BE2C (cell line): ENCODE results near the gene TRABD2B.

ENCODE experiments used
- DNase-seq: peaks from one replicate; pipeline ENCODE4 v3.0.0-alpha.2; 2020
- H3K27me3 ChIP-seq: fragments of 250-450 bp; sonication (Bioruptor Pico); 2 replicates; pipeline ENCODE4 v1.5.1; 2020; ENCODE audit warnings: mild to moderate bottlenecking
- H3K36me3 ChIP-seq: fragments of 250-450 bp; sonication (Bioruptor Pico); 2 replicates; pipeline ENCODE4 v1.5.1; 2020; ENCODE audit warnings: mild to moderate bottlenecking
- H3K4me1 ChIP-seq: fragments of 250-450 bp; sonication (Bioruptor Pico); 2 replicates; pipeline ENCODE4 v1.5.1; 2020
- H3K4me3 ChIP-seq: 2 replicates; pipeline ENCODE4 v1.5.1; 2011; ENCODE audit warnings: low read depth, low read length
- H3K9me3 ChIP-seq: fragments of 250-450 bp; sonication (Bioruptor Pico); 2 replicates; pipeline ENCODE4 v1.5.1; 2020
- TF ChIP-seq, protein P1 (sequence below): IDR thresholded peaks from 2 replicates; pipeline ENCODE4 v1.5.1; 2012; ENCODE audit warnings: mild to moderate bottlenecking, low read depth, low read length

TRABD2B gene

DNA sequence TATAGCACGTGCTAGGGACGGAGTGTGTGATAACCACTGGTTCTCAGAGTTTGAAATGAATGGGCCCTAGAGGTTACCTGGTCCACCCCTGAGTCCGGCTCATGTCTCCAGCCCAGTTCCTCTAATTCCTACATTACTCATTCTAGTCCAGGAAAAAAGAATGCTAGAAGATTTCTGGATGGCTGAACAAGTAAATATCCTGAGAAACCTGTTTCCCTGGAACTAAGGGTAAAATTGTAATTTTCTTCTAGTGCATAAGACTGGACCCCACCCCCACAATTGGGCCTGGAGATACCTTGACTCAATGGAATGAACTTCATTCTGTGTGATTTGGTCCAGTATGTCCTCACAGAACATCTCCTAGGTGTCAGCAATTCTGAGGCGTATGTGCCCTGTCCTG is 208.4 kb downstream of the TRABD2B start:
- H3K4me3 ChIP-seq, result no peak overlapping the region
- H3K27me3 ChIP-seq, result no peaks in the 10 kb centered on the region
- no peaks in the 10 kb centered on the region for H3K9me3 ChIP-seq
- H3K4me1 ChIP-seq, result no peaks in the 10 kb centered on the region
- H3K36me3 ChIP-seq, result no peaks in the 10 kb centered on the region
- DNase-seq, result no peak
- TF ChIP-seq, protein P1, sequence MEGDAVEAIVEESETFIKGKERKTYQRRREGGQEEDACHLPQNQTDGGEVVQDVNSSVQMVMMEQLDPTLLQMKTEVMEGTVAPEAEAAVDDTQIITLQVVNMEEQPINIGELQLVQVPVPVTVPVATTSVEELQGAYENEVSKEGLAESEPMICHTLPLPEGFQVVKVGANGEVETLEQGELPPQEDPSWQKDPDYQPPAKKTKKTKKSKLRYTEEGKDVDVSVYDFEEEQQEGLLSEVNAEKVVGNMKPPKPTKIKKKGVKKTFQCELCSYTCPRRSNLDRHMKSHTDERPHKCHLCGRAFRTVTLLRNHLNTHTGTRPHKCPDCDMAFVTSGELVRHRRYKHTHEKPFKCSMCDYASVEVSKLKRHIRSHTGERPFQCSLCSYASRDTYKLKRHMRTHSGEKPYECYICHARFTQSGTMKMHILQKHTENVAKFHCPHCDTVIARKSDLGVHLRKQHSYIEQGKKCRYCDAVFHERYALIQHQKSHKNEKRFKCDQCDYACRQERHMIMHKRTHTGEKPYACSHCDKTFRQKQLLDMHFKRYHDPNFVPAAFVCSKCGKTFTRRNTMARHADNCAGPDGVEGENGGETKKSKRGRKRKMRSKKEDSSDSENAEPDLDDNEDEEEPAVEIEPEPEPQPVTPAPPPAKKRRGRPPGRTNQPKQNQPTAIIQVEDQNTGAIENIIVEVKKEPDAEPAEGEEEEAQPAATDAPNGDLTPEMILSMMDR, result no peak

DNA sequence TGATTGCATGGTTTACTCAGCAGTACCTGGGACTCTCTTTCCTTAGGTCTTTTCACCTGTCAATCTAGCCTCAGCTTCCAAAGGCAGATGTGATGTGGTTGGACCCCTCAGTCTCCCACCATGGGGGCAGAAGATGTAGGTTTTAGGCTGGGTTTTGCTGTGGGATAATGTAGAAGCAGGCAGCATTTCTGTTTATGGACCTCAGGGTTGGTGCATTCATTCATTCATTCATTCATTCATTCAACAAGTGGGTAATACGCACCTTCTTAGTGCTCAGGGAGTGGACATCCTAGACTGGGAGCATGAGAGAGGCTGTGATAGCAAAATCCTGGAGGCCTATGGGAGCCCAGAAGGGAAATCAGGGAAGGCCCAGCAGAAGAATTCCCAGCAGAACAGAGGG is 209.6 kb downstream of the TRABD2B start:
- Histone ChIP-seq H3K36me3 (no peaks in the 10 kb centered on the region), H3K9me3 (no peaks in the 10 kb centered on the region), H3K4me1 (no peaks in the 10 kb centered on the region), H3K27me3 (no peaks in the 10 kb centered on the region), H3K4me3 (no peak overlapping the region)
- no peak for DNase-seq
- TF ChIP-seq, protein P1, result no peak

DNA sequence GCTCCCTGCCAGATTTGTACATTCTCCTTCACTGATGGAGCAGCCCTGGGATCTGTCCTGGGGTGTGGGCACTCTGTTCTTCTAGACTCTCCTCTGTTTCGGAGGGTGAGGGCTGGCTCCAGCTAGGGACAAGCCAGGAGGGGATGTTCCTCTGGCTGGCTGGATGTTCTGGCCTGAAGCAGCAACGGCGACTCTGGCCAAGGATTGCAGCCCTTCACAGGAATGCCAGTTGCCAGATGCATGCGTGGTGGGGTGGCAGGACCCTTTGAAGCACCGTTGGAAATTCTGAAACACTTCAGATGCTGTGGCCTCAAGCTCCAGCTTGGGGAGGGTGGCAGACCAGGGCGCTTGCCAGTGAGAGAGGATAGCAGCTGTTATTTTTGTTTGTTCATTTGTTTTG is 210.9 kb downstream of the TRABD2B start:
- H3K36me3 ChIP-seq, result no peaks in the 10 kb centered on the region

DNA sequence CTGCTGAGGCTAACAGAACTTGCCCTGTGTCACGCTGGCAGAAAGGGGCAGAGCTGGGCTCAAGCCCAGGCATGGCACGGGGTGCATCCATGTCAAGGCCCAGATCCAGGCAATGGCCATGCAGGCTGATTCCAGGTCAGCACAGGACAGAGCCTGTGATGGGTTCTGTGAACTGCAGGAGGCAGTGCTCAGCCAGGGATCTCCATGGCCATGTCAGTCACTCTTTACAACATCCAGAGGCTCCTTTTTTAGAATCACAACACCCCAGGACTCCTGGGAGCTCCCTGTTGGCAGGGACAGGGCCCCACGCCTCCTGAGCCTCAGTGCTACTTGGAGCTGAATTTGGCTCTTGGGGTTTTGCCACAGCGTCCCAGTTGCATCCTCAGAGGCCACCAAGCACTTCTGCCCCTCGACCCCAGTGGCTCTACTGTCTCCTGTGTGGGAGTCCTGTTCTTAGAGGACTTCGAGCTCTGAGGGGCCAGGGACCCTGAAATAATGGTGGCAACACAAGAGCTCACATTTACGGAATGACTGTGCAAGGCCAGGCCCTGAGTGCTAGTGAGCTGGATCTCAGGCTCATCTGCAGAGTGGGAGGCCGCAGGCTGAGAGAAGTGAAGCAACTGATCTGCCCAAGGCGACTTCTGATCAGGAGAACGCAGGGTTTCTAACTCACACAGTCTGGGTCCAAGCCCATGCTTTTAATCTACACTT is 211.5 kb downstream of the TRABD2B start:
- peak; percentile 31 for DNase-seq
- Histone ChIP-seq H3K4me3 (no peak overlapping the region), H3K27me3 (no peaks in the 10 kb centered on the region), H3K4me1 (no peaks in the 10 kb centered on the region), H3K36me3 (no peaks in the 10 kb centered on the region), H3K9me3 (no peaks in the 10 kb centered on the region)
- TF ChIP-seq, protein P1, result peak; percentile 47

More for the DNA sequence above, 210.9 kb downstream of the TRABD2B start:
- TF ChIP-seq, protein P1, result no peak
- H3K4me1 ChIP-seq, result no peaks in the 10 kb centered on the region
- no peak for DNase-seq
- no peaks in the 10 kb centered on the region for H3K27me3 ChIP-seq
- H3K9me3 ChIP-seq, result no peaks in the 10 kb centered on the region
- no peak overlapping the region for H3K4me3 ChIP-seq

DNA sequence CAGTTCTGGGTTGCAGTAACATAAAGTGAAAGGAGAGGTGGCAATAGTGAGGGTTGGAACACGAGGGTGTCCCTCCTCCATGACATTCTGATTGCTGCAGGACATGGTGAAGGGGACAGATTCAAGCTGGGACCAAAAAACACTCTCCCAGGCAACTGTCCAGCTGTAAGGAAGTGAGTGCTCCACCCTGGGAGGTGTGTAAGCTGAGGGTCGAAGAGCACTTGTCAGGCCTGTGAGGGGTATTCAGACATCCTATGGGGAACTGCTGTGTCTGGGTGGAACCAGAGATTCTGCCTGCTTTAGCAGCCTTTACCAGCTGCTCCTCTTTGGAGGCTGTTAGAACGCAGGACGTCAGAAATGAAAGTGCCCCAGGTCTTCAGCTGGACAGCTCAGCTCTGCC is 212.1 kb downstream of the TRABD2B start:
- H3K4me1 ChIP-seq, result no peaks in the 10 kb centered on the region
- DNase-seq, result no peak
- TF ChIP-seq, protein P1, result no peak

DNA sequence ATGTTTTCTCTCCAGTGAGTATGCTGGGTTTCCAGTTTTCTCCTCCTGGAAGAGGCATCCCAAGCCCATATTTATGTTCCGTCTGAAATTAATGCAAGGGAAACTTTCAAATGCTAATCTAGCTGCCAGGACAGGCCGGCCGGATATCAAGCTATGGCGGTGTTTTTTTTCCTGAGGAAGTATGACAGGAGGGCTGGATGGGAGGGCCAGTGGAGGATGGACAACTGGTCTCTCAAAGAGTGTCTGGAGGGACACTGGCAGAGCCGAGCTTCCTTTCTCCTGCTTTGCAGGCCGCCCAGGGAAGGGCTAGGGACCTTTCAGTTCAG is 212.7 kb downstream of the TRABD2B start:
- Histone ChIP-seq H3K36me3 (no peaks in the 10 kb centered on the region), H3K9me3 (no peaks in the 10 kb centered on the region), H3K4me1 (no peaks in the 10 kb centered on the region), H3K4me3 (no peak overlapping the region), H3K27me3 (no peaks in the 10 kb centered on the region)
- TF ChIP-seq, protein P1, result no peak
- DNase-seq, result no peak

More for the DNA sequence above, 212.1 kb downstream of the TRABD2B start:
- Histone ChIP-seq H3K27me3 (no peaks in the 10 kb centered on the region), H3K9me3 (no peaks in the 10 kb centered on the region), H3K36me3 (no peaks in the 10 kb centered on the region), H3K4me3 (no peak overlapping the region)
